NCI-H774 (cell line): ENCODE measurements around the gene LARP4B.

Source experiments
- DNase-seq: peaks from one replicate; lab custom pipeline; 2025; lab: John Stamatoyannopoulos, UW

LARP4B gene

DNA sequence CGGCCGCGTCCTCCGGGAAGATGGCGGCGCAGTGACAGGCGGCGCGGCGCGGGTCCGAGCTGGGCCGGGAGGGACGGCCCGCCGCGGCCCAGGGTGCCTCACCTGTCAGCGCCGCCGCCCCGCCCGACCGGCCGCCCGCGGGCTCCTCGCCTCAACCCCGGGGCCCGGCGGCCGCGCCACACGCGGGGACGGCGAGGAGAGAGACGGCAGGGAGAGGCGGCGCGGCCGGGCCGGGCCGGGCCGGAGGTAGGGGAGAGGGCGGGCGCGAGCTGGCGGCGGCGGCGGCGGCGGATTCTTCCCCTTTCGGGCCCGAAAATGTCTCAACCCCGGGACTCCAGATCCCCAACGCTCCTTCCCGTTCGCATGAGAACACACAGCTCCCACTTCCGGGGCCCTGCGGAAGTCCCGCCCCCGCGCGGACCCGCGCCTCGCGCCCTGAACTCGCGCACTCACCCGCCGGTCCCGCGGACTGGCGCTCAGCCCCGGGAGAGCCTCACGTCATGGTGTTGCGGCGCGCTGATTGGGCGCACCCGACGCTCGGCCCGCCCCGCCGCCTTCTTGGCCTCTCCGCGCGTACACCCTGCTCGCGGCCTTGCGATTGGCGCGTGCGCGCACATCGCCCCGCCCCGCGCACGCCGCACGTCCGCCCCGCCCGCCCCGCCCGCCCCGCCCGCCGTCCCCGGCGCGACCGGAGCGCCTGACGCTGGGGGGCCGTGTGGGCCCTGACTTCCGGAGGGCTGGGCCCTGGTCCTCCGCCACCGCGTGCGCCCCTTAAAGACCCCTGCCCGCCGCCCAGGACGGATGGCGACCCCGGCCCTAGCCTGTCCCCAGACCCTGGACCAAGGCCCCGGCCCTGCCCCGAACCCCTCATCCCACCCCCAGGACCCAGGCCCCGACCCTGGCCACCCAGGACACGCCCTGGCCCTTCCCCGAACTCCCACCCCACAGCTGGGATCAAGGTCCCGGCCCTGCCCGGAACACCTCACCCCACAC, at the start of gene LARP4B:
TSS of gene LARP4B (minus strand) at position 380 of the 993 bp plus-strand sequence. CDS start 45,984 bp downstream, outside the sequence.
- DNase-seq, result peak; percentile 97

GRCh38 chr10:980468-981093, 49.1 kb upstream of the LARP4B start:
- no peak for DNase-seq

- DNase-seq, result no peak
Observed at GRCh38 chr10:978826-979421, 47.4 kb upstream of the LARP4B start.

DNA sequence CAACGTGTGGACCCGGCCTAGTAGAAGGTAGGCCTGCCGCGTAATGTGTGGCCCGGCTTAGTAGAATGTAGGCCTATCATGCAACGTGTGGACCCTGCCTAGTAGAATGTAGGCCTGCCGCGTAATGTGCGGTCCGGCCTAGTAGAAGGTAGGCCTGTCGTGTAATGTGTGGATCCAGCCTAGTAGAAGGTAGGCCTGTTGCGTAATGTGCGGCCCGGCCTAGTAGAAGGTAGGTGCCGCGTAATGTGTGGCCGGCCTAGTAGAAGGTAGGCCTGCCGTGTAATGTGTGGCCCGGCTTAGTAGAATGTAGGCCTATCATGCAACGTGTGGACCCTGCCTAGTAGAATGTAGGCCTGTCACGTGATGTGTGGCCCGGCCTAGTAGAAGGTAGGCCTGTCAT, 44.8 kb upstream of the LARP4B start:
- DNase-seq, result no peak

- no peak for DNase-seq
Observed at GRCh38 chr10:974785-975074, 43.2 kb upstream of the LARP4B start.

DNA sequence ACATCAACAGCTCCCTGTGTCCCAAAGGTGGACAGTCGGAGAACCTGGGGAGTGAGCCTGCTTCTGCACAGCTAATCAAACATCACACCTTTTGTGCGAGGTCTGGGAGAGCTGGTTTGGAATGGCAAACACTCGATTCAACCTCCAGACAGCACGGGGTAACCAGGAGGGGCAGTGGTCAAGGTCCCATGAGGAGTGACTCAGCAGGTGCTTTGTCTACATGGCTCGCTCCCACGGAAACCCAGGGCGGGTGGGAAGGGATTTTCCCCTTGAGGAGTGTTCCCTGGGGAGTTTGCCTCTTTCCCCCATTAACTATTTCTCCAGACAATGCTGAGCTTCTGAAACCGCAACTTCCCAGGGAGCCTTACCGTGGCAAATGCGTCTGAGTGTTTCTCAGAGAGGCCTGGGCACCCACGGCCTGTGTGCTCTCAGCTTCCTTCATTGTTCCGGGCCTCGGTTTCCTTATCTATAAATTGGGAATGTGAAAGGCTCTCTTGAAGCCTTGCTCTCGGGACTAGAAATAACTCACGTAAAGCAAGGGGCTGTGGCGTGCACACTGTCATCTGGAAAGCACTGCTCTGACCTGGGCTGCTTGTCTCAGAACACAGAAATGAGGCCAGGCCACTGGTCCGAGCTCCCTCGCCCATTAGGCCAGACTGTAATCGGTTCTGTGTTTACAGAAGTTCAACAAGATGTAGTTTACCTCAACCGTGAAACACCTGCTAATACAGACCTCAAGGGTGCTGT, 42.7 kb upstream of the LARP4B start:
- DNase-seq, result peak; percentile 93

DNA sequence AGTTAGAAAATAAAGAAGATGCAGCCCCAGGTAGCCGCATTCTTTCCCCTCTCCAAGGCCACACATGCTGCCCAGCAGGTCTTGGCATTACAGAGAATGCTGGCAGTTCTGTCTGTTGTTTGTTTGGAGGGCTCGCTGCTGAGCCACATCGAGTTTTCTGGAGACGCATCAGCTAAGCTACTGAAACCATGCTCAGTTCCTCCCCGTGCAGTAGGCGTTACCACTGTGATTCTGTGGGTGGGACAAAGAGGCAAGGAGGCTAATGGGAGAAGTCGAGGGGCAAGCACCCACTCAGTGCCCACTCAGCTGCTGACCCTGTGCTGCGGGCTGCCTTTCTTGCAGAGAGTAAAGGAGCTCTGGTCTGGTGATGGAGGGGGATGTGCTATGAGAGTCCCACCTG, 41.3 kb upstream of the LARP4B start:
- no peak for DNase-seq

DNA sequence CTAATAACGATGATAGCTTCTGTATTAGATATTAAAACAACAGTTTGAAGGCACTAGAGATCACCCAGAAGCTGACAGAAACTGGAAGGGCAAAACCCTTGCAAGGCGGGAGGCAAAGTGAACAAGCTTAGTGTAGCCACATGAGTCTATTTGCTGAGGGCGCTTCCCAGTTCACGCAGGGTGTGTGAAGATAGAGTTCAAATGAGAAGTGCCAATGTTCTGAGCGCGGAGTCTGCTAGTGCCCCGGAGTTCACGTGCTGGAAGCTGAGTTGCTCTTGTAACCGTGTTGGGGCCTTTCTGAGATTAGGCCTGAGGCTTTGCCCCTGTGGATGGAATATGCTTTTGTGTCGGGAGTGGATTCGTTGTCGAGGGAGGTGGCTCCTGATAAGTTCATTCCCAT, 40.1 kb upstream of the LARP4B start:
- no peak for DNase-seq

GRCh38 chr10:971150-971542, 39.6 kb upstream of the LARP4B start:
- peak; percentile 40 for DNase-seq

- DNase-seq, result peak; percentile 91
Observed at GRCh38 chr10:970311-971149, 39.0 kb upstream of the LARP4B start.

DNA sequence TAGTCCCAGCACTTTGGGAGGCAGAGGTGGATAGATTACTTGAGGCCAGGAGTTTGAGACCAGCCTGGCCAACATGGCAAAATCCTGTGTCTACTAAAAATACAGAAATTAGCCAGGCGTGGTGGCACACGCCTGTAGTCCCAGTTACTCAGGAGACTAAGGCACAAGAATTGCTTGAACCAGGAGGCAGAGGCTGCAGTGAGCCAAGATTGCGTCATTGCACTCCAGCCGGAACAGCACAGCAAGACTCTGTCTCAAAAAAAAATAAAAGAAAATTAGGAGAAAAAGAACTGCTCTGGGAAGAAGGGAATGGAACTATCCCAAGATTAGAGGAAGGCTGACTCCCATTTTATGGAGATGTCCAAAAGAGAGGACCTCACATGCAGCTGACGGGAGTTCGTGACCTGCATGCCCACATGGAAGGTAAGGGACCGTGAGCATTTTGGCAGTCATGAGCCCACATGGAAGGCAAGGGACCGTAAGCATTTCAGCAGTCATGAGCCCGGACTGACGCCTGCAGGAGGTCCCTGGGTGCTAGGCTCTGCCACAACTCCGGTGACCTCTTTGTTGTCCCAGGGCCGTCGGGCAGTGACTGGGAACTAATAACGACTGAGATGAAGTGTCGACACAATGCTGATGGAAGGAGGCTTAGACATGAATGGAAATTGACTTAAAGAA, 38.1 kb upstream of the LARP4B start:
- peak; percentile 16 for DNase-seq

- no peak for DNase-seq
Observed at GRCh38 chr10:968546-969199, 37.2 kb upstream of the LARP4B start.

DNA sequence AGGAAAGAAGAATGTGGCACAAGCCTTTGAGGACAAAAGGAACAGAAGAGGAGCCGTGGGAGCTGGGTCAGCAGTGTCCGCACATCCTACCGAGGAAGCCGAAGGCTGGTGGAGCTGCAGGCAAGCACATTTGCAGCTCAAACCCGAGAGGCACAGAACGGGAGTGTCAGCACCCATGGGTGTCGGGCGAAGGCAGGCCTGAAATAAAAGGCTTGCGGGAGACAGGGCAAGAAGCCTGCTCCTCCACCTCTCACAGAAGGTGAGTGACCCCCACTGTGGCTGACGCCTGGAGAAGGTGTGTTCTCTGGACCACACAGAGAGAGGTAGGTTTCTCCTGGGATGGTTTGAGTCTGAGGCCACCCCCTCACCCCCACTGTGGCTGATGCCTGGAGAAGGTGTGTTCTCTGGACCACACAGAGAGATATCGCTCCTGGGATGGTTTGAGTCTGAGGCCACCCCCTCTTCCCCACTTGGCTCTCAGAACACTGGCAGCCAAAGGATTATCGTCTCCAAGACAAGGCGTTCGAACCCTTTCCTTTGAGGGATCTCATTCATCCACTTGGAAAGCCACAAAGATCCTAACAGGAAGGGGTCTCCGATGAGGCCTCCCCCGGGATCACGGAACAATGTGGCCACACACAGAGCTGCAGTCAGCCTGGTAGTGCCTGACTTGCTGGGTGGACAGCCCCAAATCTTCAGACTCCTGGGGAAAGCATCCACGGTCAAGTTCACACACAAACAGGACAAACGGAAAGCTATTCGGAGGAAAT, 35.1 kb upstream of the LARP4B start:
- no peak for DNase-seq

- DNase-seq, result no peak
Observed at GRCh38 chr10:964988-965417, 33.5 kb upstream of the LARP4B start.

- DNase-seq, result no peak
Observed at GRCh38 chr10:964321-964987, 32.9 kb upstream of the LARP4B start.

GRCh38 chr10:963655-964054, 32.1 kb upstream of the LARP4B start:
- no peak for DNase-seq

- DNase-seq, result no peak
Observed at GRCh38 chr10:963186-963585, 31.7 kb upstream of the LARP4B start.

DNA sequence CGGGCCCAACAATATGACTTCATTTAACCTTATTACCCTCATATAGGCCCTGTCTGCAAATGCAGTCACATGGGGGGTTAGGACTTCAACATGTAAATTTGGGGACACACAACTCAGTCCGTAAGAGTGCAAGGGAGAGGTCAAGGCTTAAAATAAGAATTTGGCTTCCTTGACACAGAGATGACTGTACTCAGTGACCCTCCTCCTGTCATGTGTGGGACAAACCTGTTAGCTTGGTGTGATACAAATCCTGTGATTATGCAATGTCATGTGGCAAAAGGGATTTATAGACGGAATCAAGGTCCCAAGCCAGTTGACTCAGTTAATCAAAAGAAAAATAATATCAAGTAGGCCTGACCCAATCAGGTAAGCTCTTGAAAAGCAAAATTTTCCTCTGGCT, 30.8 kb upstream of the LARP4B start:
- no peak for DNase-seq

GRCh38 chr10:958856-959255, 27.4 kb upstream of the LARP4B start:
- DNase-seq, result no peak
